Embryonic facial prominence (tissue), 1 donor: ENCODE results near the gene POM121L2.
"Not testable (repeated sequence)": the region's sequence is repeated elsewhere in the genome, so short reads cannot be mapped to it uniquely, and the experiment has no call there.

Experiments used
- DNase-seq: peaks from one replicate; pipeline ENCODE4 v3.0.0-alpha.2; 2016; ENCODE audit errors: extremely low spot score

POM121L2 gene

DNA sequence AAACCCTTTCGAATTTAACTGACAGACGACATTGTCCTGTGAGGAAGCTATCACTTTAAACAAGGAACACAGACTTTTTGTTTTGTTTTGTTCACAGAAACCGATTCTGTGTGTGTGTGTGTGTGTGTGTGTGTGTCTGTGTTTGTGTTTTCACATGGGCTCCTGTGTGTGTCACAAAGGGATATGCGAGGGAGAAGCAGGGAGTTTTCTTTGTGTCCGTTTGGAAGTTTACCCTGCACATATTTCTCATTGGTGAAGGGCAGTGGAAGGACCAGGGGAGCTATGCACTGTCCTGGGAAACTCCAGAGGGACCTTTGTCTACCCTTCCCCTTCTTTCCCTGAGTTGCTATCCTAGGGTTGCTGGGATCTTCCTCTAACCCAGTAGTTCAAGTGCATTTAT lies 17.7 kb downstream of the POM121L2 start:
- DNase-seq: no peak

- no peak for DNase-seq
Measured at GRCh38 chr6:27293436-27294098, 18.5 kb downstream of the POM121L2 start.

- DNase-seq: no peak
Measured at GRCh38 chr6:27290850-27291208, 21.2 kb downstream of the POM121L2 start.

- no peak for DNase-seq
Measured at GRCh38 chr6:27290065-27290849, 21.8 kb downstream of the POM121L2 start.

DNA sequence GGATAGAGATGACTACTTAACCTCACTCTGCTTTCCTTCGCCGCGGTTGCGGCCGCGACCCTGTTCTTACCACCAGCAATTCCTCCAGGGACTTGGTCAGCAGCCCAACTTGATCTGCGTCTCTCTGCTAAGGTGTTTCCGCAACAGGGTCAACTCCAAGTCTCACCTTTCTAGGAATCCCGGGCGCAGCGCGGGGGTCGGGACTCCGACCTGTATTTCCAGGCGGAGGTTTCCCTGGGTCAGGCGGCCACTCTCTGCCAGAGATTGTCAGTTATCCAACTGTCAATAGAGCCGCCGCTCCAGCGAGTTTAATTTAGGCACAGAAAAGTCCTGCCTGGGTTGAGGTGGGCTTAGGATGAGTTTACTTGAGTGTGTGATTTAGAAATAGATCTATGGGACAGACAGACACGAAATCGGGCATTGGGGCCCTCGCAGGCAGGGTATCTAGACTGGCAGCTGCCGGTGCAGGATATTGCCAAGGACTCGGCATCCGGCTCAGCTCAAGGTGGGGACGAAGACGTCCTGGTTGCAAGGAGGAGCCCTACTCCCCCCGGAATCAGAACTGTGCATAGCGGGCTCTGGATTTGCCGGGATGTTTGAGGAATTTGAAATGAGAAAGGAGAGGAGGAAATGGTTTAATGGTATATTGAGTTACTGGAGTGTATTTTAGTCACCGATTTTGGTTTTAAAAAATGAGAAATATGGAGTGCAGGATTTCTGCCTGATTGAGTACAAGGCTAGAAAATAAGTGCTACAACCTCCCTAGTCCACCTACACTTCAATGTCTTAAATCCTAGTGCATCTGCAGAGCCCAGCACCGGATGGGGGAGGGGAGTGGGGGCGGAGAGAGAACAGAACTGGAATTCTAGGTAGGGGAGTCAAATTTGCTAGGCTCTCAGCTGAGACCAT lies 23.7 kb downstream of the POM121L2 start:
- DNase-seq: no peak

- DNase-seq: no peak
Measured at GRCh38 chr6:27287751-27288135, 24.3 kb downstream of the POM121L2 start.

GRCh38 chr6:27286141-27286540 lies 25.9 kb downstream of the POM121L2 start:
- DNase-seq: no peak

- DNase-seq: no peak
Measured at GRCh38 chr6:27283279-27283678, 28.8 kb downstream of the POM121L2 start.

GRCh38 chr6:27281569-27281968 lies 30.5 kb downstream of the POM121L2 start:
- no peak for DNase-seq

DNA sequence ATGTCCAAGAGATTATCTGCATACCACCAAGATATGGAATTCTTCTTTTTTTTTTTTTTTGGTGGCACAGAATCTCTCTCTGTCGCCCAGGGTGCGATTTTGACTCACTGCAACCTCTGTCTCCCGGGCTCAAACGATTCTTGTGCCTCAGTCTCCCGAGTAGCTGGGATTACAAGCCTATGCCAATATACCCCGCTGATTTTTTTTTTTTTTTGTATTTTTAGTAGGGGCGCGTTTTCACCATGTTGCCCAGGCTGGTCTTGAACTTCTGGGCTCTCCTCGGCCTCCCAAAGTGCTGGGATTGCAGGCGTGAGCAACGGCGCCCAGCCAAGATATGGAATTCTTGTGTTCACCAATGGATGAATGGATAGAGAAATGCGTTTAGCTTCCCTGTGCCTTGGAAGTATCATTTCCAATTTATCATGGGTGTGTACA lies 31.0 kb downstream of the POM121L2 start:
- DNase-seq: no peak

DNA sequence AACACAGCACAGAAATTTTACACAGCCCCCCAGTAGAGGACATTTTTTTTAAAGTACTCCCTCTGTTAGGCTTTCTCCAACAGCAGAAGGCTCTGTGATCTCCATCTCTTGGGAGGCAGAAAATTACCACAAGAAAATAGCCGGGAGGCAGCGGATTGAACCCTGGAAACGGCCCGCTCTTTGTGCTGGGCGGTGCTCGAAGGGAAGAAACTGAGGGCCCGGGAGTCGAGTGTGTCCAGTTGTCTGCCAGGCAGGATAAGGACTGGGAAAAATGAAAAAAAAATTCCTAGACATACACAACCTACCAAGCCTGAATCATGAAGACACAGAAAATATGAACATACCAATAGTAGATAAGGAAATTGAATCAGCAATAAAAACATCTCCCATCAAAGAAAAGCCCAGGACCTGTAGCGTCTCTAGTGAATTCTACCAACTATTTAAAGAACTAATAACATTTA lies 31.5 kb downstream of the POM121L2 start:
- no peak for DNase-seq

DNA sequence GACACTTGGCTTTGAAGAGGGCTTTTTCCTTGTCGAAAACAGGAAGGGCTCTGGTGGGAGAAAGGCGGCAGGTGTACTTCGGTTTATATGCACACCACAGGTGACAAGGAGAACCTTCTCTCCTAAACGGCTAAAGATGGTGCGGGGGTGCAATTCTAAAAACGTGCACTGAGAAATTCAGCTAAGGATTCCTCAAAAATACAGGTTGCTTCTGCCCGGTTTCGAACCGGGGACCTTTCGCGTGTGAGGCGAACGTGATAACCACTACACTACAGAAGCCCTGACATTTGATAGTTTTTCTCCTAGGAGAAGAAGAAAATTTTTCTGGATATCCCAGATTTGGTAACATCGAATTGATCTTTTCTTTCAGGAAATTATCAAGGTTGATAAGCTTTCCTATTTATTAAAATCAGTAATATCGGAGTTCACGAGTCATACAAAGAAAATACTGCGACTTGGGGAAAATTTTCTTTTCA lies 32.0 kb downstream of the POM121L2 start:
- no peak for DNase-seq

GRCh38 chr6:27279513-27280063 lies 32.5 kb downstream of the POM121L2 start:
- no peak for DNase-seq

DNA sequence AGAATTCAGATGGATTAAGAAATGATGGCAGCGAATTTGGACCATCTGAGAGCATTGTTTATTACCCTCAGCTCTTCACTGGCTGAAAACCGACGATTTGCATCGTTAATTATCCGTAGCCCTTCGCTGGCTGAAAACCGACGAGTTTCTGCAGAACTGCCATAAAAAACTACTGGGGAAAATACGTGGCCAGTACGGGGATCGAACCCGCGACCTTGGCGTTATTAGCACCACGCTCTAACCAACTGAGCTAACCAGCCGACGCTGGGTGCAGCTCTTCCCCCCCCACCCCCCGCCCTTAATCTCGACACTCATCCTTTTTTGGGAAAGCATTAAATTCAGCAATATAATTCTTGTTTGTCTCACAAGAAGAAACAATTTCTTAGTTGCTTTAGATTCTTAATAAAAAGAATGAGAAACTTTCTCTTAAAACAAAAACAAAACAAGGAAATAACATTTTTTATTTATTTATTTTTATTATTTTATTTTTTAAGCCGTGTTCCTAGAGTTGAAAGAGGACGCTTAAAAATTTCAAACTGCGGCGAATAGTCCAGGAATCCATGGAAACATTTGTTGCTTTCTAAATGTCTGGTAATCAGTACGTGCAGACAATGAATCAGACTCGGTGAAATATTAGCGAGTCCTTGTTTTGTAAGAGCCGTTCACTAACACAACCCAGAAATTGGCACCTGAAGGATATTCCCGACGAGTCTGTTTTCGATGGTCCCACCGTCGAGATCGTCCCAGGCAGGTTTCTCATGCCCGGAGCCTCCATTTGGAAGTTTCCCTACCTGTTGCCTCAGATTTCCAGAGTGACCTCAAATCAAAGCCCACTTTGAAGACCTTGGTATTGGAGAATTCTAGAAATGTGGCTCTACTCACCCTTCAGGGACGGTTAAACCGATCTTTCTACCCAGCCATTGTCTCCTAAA lies 36.8 kb downstream of the POM121L2 start:
- no peak for DNase-seq

DNA sequence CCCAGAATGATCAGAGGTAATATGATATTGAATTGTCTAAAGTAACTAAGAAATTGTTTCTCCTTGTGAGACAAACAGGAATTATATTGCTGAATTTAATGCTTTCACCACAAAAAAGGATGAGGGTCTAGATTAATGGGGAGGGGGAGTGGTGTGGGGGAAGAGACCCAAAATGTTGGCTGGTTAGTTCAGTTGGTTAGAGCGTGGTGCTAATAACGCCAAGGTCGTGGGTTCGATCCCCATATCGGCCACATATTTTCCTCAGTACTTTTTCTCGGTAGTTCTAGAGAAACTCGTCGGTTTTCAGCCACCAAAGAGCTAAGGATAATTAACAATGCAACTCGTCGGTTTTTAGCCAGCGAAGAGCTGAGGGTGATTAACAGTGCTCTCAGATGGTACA lies 38.3 kb downstream of the POM121L2 start:
- no peak for DNase-seq

- no peak for DNase-seq
Measured at GRCh38 chr6:27268803-27269202, 43.3 kb downstream of the POM121L2 start.

GRCh38 chr6:27267857-27268434 lies 44.1 kb downstream of the POM121L2 start:
- DNase-seq: no peak

GRCh38 chr6:27267003-27267402 lies 45.1 kb downstream of the POM121L2 start:
- DNase-seq: not testable (repeated sequence)

DNA sequence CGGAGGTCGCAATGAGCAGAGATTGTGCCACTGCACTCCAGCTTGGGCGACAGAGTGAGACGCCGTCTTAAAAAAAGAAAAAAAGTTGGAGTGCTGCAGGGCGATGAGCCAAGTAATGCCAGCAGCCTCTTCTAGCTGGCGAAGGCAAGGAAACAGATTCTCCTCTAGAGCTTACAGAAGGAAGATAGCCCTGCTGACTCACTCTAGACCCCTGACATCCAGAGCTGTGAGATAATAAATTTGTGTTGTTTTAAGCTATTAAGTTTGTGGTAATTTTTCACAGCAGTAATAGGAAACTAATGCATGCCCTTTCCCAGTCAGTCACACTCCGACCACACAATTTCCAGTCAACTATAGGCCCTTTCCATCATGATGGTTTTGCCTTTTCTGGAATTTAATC lies 48.2 kb downstream of the POM121L2 start:
- DNase-seq: no peak

DNA sequence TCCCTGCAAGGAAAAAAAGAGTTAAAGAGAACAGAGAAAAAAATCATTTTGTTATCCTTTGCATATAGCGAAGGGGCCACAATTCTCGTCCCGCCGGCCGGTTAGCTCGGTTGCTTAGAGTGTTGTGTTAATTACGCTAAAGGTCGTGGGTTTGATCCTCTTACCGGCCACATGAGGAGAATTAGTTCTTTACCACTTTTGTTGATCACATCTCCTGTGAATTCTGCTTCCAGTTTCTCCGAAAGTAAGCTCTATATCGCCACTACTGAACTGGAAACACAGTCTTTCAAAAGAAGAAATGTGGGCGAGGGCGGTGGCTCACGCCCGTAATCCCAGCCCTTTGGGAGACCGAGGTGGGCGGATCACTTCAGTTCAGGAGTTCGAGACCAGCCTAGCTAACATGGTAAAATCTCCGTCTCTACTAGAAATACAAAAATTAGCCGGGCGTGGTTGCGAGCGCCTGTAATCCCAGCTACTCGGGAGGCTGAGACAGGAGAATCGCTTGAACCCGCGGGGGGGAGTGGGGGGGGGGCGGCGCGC lies 51.2 kb downstream of the POM121L2 start:
- DNase-seq: no peak
